ENCODE data around the gene PRKAR1A. TPM values are rescaled to one million over a fixed set of nuclear protein-coding genes. Genes with fewer than 3 reads are reported as not detected.
"Not testable (repeated sequence)": the region's sequence is repeated elsewhere in the genome, so short reads cannot be mapped to it uniquely, and the experiment has no call there.

Gene PRKAR1A
- total and polyA plus RNA-seq, 7 donors: 53.6 to 268 (median 206) TPM

- WGBS, 2 donors: 12 to 32% methylated on average over 3 of the region's 3 CpGs
- Histone ChIP-seq H3K4me1 (peaks cover 0 to 40% (median 27%) of the 10 kb centered on the region in 4 donors), H3K27me3 (no peaks in the 10 kb centered on the region), H3K9me3 (no peaks in the 10 kb centered on the region), H3K27ac (peak overlapping the region; percentile 97 to 99 (median 98)), H3K36me3 (peaks cover 0 to 31% (median 8%) of the 10 kb centered on the region in 4 donors), H3K4me3 (peak overlapping the region in 3 of 4 donors; percentile 72 to 88 (median 88))
- no peak for DNase-seq
- TF ChIP-seq EP300 (IDR thresholded peaks at IDR 0.05) (no peak), POLR2AphosphoS5 (IDR thresholded peaks at IDR 0.05) (no peak), CTCF (IDR thresholded peaks at IDR 0.05) (no peak), POLR2A (IDR thresholded peaks at IDR 0.05) (no peak)
- intact Hi-C loops (cut with DNase I): loop anchor here (5.0 kb wide), 3 partner anchors 57 to 477 kb away; partner anchors contain the start of genes AMZ2, KPNA2 and WIPI1
Observed at GRCh38 chr17:68513932-68514331, 1.7 kb downstream of the PRKAR1A start.

GRCh38 chr17:68514831-68515635 is 2.8 kb downstream of the PRKAR1A start:
- no peaks in the 10 kb centered on the region for H3K27me3 ChIP-seq
- peaks cover 0 to 39% (median 8%) of the 10 kb centered on the region in 4 donors for H3K36me3 ChIP-seq
- no peaks in the 10 kb centered on the region for H3K9me3 ChIP-seq
- intact Hi-C loops (cut with DNase I): loop anchor here (5.0 kb wide), 3 partner anchors 58 to 478 kb away; partner anchors contain the start of genes AMZ2, KPNA2 and WIPI1
- peak in 1 of 4 donors; percentile 14 for TF ChIP-seq POLR2AphosphoS5 (IDR thresholded peaks at IDR 0.05)
- TF ChIP-seq POLR2A (IDR thresholded peaks at IDR 0.05): no peak
- no peak for TF ChIP-seq CTCF (IDR thresholded peaks at IDR 0.05)
- H3K4me3 ChIP-seq: peak overlapping the region in 2 of 4 donors; percentile 88
- WGBS, 2 donors: 62 to 76% methylated on average over 15 of the region's 15 CpGs
- peaks cover 0 to 49% (median 29%) of the 10 kb centered on the region in 4 donors for H3K4me1 ChIP-seq
- peak overlapping the region; percentile 60 to 99 (median 98) for H3K27ac ChIP-seq
- DNase-seq: no peak

GRCh38 chr17:68516732-68517131 is 4.5 kb downstream of the PRKAR1A start:
- 86 to 93% methylated on average over 1 of the region's 1 CpG for WGBS, 2 donors
- H3K4me3 ChIP-seq: no peak overlapping the region
- no peak overlapping the region for H3K27ac ChIP-seq
- no peaks in the 10 kb centered on the region for H3K9me3 ChIP-seq
- peaks cover 0 to 47% (median 26%) of the 10 kb centered on the region in 4 donors for H3K4me1 ChIP-seq
- H3K27me3 ChIP-seq: no peaks in the 10 kb centered on the region
- intact Hi-C loops (cut with DNase I): no loop called here
- no peak for DNase-seq
- peaks cover 0 to 39% (median 11%) of the 10 kb centered on the region in 4 donors for H3K36me3 ChIP-seq
- no peak for TF ChIP-seq CTCF (IDR thresholded peaks at IDR 0.05)
- no peak for TF ChIP-seq POLR2A (IDR thresholded peaks at IDR 0.05)
- TF ChIP-seq EP300 (IDR thresholded peaks at IDR 0.05): no peak
- no peak for TF ChIP-seq POLR2AphosphoS5 (IDR thresholded peaks at IDR 0.05)

- DNase-seq; intact Hi-C loops (cut with DNase I); H3K27ac ChIP-seq; H3K9me3 ChIP-seq; H3K27me3 ChIP-seq; H3K4me3 ChIP-seq: not testable (repeated sequence)
- Histone ChIP-seq H3K36me3 (peaks cover 0 to 40% (median 13%) of the 10 kb centered on the region in 4 donors), H3K4me1 (peaks cover 0 to 47% (median 29%) of the 10 kb centered on the region in 4 donors)
- WGBS, 2 donors: 94 to 98% methylated on average over 3 of the region's 3 CpGs
Observed at GRCh38 chr17:68517605-68518004, 5.4 kb downstream of the PRKAR1A start.

- TF ChIP-seq CTCF (IDR thresholded peaks at IDR 0.05) (no peak), POLR2AphosphoS5 (IDR thresholded peaks at IDR 0.05) (no peak)
- peaks cover 0 to 47% (median 32%) of the 10 kb centered on the region in 4 donors for H3K4me1 ChIP-seq
- 95 to 98% methylated on average over 9 of the region's 9 CpGs for WGBS, 2 donors
- no peak overlapping the region for H3K4me3 ChIP-seq
- no peaks in the 10 kb centered on the region for H3K9me3 ChIP-seq
- intact Hi-C loops (cut with DNase I): no loop called here
- DNase-seq: no peak
- peaks cover 0 to 47% (median 13%) of the 10 kb centered on the region in 4 donors for H3K36me3 ChIP-seq
- no peaks in the 10 kb centered on the region for H3K27me3 ChIP-seq
- no peak overlapping the region for H3K27ac ChIP-seq
Observed at GRCh38 chr17:68518063-68518815, 6.0 kb downstream of the PRKAR1A start.

- H3K27me3 ChIP-seq; H3K27ac ChIP-seq; DNase-seq; H3K4me3 ChIP-seq; intact Hi-C loops (cut with DNase I); H3K9me3 ChIP-seq: not testable (repeated sequence)
- Histone ChIP-seq H3K4me1 (peaks cover 0 to 40% (median 25%) of the 10 kb centered on the region in 4 donors), H3K36me3 (peaks cover 0 to 55% (median 15%) of the 10 kb centered on the region in 4 donors)
- 92% methylated on average over 3 of the region's 3 CpGs for WGBS, 2 donors
Observed at GRCh38 chr17:68519051-68519450, 6.8 kb downstream of the PRKAR1A start.
